HG03039 (cell line): Measurements from ENCODE around the gene NTN4.
"Not testable (repeated sequence)": the region's sequence is repeated elsewhere in the genome, so short reads cannot be mapped to it uniquely, and the experiment has no call there.

ENCODE experiments used
- ATAC-seq: cut with Tn5 transposase; IDR thresholded peaks from one replicate; pipeline ENCODE4 v1.9.1; 2021; ENCODE audit warnings: mild to moderate bottlenecking, moderate library complexity; ENCODE audit not compliant: unreplicated experiment

NTN4 gene

GRCh38 chr12:95756362-95756761 is 34.2 kb downstream of the NTN4 start:
- no peak for ATAC-seq

- ATAC-seq: no peak
Observed at GRCh38 chr12:95755261-95755865, 35.2 kb downstream of the NTN4 start.

GRCh38 chr12:95746062-95746461 is 44.5 kb downstream of the NTN4 start:
- ATAC-seq: not testable (repeated sequence)

- no peak for ATAC-seq
Observed at GRCh38 chr12:95742586-95742985, 48.0 kb downstream of the NTN4 start.

GRCh38 chr12:95741635-95742034 is 48.9 kb downstream of the NTN4 start:
- no peak for ATAC-seq

GRCh38 chr12:95740751-95741150 is 49.8 kb downstream of the NTN4 start:
- ATAC-seq: no peak

GRCh38 chr12:95739561-95740313 is 50.8 kb downstream of the NTN4 start:
- ATAC-seq: no peak

- ATAC-seq: no peak
Observed at GRCh38 chr12:95738024-95738611, 52.4 kb downstream of the NTN4 start.

GRCh38 chr12:95736631-95737030 is 53.9 kb downstream of the NTN4 start:
- ATAC-seq: no peak

- not testable (repeated sequence) for ATAC-seq
Observed at GRCh38 chr12:95735728-95736127, 54.8 kb downstream of the NTN4 start.

GRCh38 chr12:95733141-95733825 is 57.3 kb downstream of the NTN4 start:
- no peak for ATAC-seq

- no peak for ATAC-seq
Observed at GRCh38 chr12:95731519-95731958, 59.0 kb downstream of the NTN4 start.

- ATAC-seq: no peak
Observed at GRCh38 chr12:95730457-95730856, 60.1 kb downstream of the NTN4 start.

GRCh38 chr12:95726903-95727302 is 63.7 kb downstream of the NTN4 start:
- no peak for ATAC-seq

GRCh38 chr12:95724767-95725166 is 65.8 kb downstream of the NTN4 start:
- ATAC-seq: no peak

- no peak for ATAC-seq
Observed at GRCh38 chr12:95723693-95724384, 66.7 kb downstream of the NTN4 start.

GRCh38 chr12:95721320-95721719 is 69.2 kb downstream of the NTN4 start:
- ATAC-seq: no peak

GRCh38 chr12:95720146-95720545 is 70.4 kb downstream of the NTN4 start:
- ATAC-seq: no peak

- no peak for ATAC-seq
Observed at GRCh38 chr12:95718772-95719171, 71.8 kb downstream of the NTN4 start.

GRCh38 chr12:95718006-95718431 is 72.5 kb downstream of the NTN4 start:
- no peak for ATAC-seq
